K562 (cell line): Measurements from ENCODE around the gene MYO18A. TPM values are rescaled to one million over a fixed set of nuclear protein-coding genes. Genes with fewer than 3 reads are reported as not detected.

Source experiments
- ATF7 ChIP-seq: fragments of 450-650 bp; IDR thresholded peaks from 2 replicates; pipeline ENCODE4 v1.7.1; 2014; ENCODE audit warnings: mild to moderate bottlenecking, moderate library complexity
- BRD4 ChIP-seq: fragments of 200-600 bp; sonication (generic); IDR thresholded peaks from 2 replicates; pipeline ENCODE4 v1.6.1; 2017; ENCODE audit warnings: inconsistent platforms
- CBFB ChIP-seq: sonication (generic); formaldehyde crosslinking; IDR thresholded peaks from 2 replicates; pipeline ENCODE4 v1.4.0; 2020; ENCODE audit warnings: mild to moderate bottlenecking, missing genetic modification reagents
- ERF ChIP-seq: fragments of 450-650 bp; formaldehyde crosslinking; IDR thresholded peaks from 2 replicates; pipeline ENCODE4 v1.4.0; 2020; ENCODE audit warnings: mild to moderate bottlenecking, mixed read lengths
- ESRRA ChIP-seq: fragments of 450-650 bp; IDR thresholded peaks from 2 replicates; pipeline ENCODE4 v1.6.1; 2014; ENCODE audit warnings: low read depth, mild to moderate bottlenecking, moderate library complexity, borderline replicate concordance
- HLTF ChIP-seq: fragments of 450-650 bp; IDR thresholded peaks from 2 replicates; pipeline ENCODE4 v1.6.1; 2016
- MTA2 ChIP-seq: fragments of 450-650 bp; IDR thresholded peaks from 2 replicates; pipeline ENCODE4 v1.6.1; 2016; ENCODE audit warnings: low read depth
- NFXL1 ChIP-seq: fragments of 450-650 bp; formaldehyde crosslinking; IDR thresholded peaks from 2 replicates; pipeline ENCODE4 v1.4.0; 2021; ENCODE audit warnings: mild to moderate bottlenecking
- NR2C1 ChIP-seq, 2 experiments: fragments of 450-650 bp; IDR thresholded peaks; 2 replicates each; pipeline ENCODE4 v1.6.1; 2017; ENCODE audit warnings: mild to moderate bottlenecking in 2 of 2, antibody characterized with exemption in 1 of 2, inconsistent platforms in 1 of 2, missing compliant biosample characterization in 1 of 2, missing genetic modification characterization in 1 of 2
- PTRF ChIP-seq: fragments of 450-650 bp; IDR thresholded peaks from 2 replicates; pipeline ENCODE4 v1.6.1; 2016; ENCODE audit warnings: mild to moderate bottlenecking, missing genetic modification characterization, missing compliant biosample characterization
- RCOR1 ChIP-seq, 2 experiments: IDR thresholded peaks; 2 replicates each; pipeline ENCODE4 v1.6.1; 2012; ENCODE audit warnings: low read depth in 2 of 2, low read length in 2 of 2, borderline replicate concordance in 1 of 2, improper control_type of control experiment in 1 of 2
- SIX5 ChIP-seq, 2 experiments: IDR thresholded peaks; 2 replicates each; pipeline ENCODE4 v1.6.1; 2011; ENCODE audit warnings: low read length in 2 of 2, borderline replicate concordance in 1 of 2, low read depth in 1 of 2, mild to moderate bottlenecking in 1 of 2, moderate library complexity in 1 of 2; ENCODE audit not compliant: insufficient read depth in 1 of 2
- SMAD4 ChIP-seq: fragments of 250-450 bp; sonication (Bioruptor Pico); conservative IDR thresholded peaks from 2 replicates; pipeline ENCODE4 v1.8.0; 2021; ENCODE audit warnings: inconsistent platforms, mild to moderate bottlenecking, moderate library complexity
- SMARCA4 ChIP-seq: fragments of 450-650 bp; IDR thresholded peaks from 2 replicates; pipeline ENCODE4 v1.6.1; 2016
- SOX6 ChIP-seq: fragments of 450-650 bp; IDR thresholded peaks from 2 replicates; pipeline ENCODE4 v1.6.1; 2014; ENCODE audit warnings: mild to moderate bottlenecking
- SRSF3 ChIP-seq: fragments of 200-400 bp; formaldehyde crosslinking; IDR thresholded peaks from 2 replicates; pipeline ENCODE4 v1.6.1; 2016; ENCODE audit warnings: mild to moderate bottlenecking, low read length, moderate library complexity; ENCODE audit not compliant: insufficient read depth
- SUPT5H ChIP-seq: fragments of 450-650 bp; IDR thresholded peaks from 2 replicates; pipeline ENCODE4 v1.6.1; 2016
- ZKSCAN8 ChIP-seq: fragments of 200-800 bp; sonication (Bioruptor generic); IDR thresholded peaks from 2 replicates; pipeline ENCODE4 v1.6.1; 2016; ENCODE audit warnings: missing genetic modification characterization, missing compliant biosample characterization
- ZNF124 ChIP-seq: sonication (generic); formaldehyde crosslinking; IDR thresholded peaks from 2 replicates; pipeline ENCODE4 v1.8.1; 2022; ENCODE audit warnings: missing genetic modification reagents
- ZNF175 ChIP-seq: fragments of 200-800 bp; sonication (Bioruptor generic); IDR thresholded peaks from 2 replicates; pipeline ENCODE4 v1.6.1; 2016; ENCODE audit warnings: low read depth, mild to moderate bottlenecking, missing genetic modification characterization, missing compliant biosample characterization
- ZNF766 ChIP-seq: fragments of 200-800 bp; sonication (Bioruptor generic); conservative IDR thresholded peaks from 2 replicates; pipeline ENCODE4 v1.6.1; 2016; ENCODE audit warnings: missing genetic modification characterization, missing compliant biosample characterization
- ZNF785 ChIP-seq: fragments of 250-450 bp; sonication (Bioruptor Pico); IDR thresholded peaks from 2 replicates; pipeline ENCODE4 v1.4.0; 2020; ENCODE audit warnings: mild to moderate bottlenecking
- ZNF830 ChIP-seq: fragments of 250-450 bp; sonication (Bioruptor Pico); IDR thresholded peaks from 2 replicates; pipeline ENCODE4 v1.5.0; 2021; ENCODE audit warnings: mild to moderate bottlenecking
- polyA plus RNA-seq, 8 experiments: library from polyadenylated mRNA; depleted of rRNA in 4 of 8; stranded (reverse) in 5 of 8; unstranded in 3 of 8; fragments of >200 nt; fragmentation: Nextera tagmentation in 2 of 8; fragmentation: Illumina TruSeq in 1 of 8; extraction: Ambion mirVana in 2 of 8; extraction: Trizol in 1 of 8; gene quantifications; 2 replicates each; pipeline versions ENCODE4 v1.2.1 to v1.2.3, GENCODE V29; 2011 to 2014; ENCODE audit warnings: inconsistent platforms in 1 of 8, missing spikeins in 1 of 8
- total RNA-seq, 7 experiments: library from RNA; depleted of rRNA in 6 of 7; stranded (reverse); fragments of >200 nt in 6 of 7; fragmentation: Illumina TruSeq in 2 of 7; extraction: Trizol in 2 of 7; gene quantifications; 2 replicates each; pipeline versions ENCODE4 v1.2.1 to v1.2.3, GENCODE V29; 2011 to 2021; ENCODE audit warnings: low replicate concordance in 1 of 7
- TF ChIP-seq, protein P1 (sequence below): fragments of 200-400 bp; formaldehyde crosslinking; IDR thresholded peaks from 2 replicates; pipeline ENCODE4 v1.6.1; 2017; ENCODE audit warnings: mild to moderate bottlenecking, low read depth, low read length, moderate library complexity
- TF ChIP-seq, protein P2 (sequence below): fragments of 250-450 bp; sonication (Bioruptor Pico); IDR thresholded peaks from 2 replicates; pipeline ENCODE4 v1.8.0; 2022; ENCODE audit warnings: moderate library complexity, mild to moderate bottlenecking, inconsistent platforms
- TF ChIP-seq, protein P3 (sequence below): fragments of 450-650 bp; formaldehyde crosslinking; IDR thresholded peaks from 2 replicates; pipeline ENCODE4 v1.4.0; 2020; ENCODE audit warnings: mild to moderate bottlenecking, moderate library complexity

MYO18A gene
- total and polyA plus RNA-seq, 9 of the 15 experiments (the other 6 are each of a cell fraction or from before 2014, with no cell fraction given): 2.5 to 65.4 (median 17.1) TPM

DNA sequence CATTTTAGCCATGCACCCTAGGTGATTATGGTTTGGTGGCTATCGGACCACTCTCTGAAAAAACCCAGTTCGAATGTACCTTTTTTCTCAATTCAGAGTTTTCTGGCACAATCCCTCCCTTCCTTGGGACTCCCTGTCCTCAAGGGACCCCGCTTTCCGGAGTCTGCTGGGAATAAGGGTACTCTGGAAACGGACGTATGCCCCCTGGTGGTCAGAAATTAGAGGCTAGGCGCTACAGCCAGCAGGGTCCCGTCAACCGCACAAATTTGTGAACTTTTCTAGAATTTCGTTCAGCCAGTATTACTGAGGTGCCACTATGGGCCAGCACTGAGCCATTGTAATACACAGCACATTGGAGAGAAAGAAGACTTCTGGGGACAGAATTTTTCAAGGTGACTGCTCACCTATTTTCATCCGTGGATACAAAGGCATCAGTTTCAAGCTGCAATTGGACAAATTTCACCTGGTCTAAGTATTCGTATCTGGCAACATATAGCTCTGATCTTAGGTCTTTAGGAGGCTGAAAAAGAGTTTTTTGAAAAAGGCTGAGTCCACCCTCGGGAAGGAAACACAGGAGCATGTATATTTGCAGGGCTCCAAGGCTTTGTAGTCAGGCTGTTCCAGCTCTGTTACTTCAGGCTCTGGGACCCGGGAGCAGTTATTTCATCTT lies 39.3 kb upstream of the MYO18A start (continued):
- TF ChIP-seq, protein P1, sequence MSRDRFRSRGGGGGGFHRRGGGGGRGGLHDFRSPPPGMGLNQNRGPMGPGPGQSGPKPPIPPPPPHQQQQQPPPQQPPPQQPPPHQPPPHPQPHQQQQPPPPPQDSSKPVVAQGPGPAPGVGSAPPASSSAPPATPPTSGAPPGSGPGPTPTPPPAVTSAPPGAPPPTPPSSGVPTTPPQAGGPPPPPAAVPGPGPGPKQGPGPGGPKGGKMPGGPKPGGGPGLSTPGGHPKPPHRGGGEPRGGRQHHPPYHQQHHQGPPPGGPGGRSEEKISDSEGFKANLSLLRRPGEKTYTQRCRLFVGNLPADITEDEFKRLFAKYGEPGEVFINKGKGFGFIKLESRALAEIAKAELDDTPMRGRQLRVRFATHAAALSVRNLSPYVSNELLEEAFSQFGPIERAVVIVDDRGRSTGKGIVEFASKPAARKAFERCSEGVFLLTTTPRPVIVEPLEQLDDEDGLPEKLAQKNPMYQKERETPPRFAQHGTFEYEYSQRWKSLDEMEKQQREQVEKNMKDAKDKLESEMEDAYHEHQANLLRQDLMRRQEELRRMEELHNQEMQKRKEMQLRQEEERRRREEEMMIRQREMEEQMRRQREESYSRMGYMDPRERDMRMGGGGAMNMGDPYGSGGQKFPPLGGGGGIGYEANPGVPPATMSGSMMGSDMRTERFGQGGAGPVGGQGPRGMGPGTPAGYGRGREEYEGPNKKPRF: no peak
- TF ChIP-seq NR2C1 (IDR thresholded peaks at IDR 0.05) (no peak), NR2C1 (tag; IDR thresholded peaks at IDR 0.05) (no peak), SMAD4 (peak; percentile 34; the same call in 1 of the 2 replicates), PTRF (tag) (no peak), ERF (CRISPR knock-in tag) (no peak), ZNF830 (CRISPR knock-in tag) (no peak), ESRRA (peak; percentile 77; the same call in 1 of the 2 replicates), NFXL1 (CRISPR knock-in tag) (no peak), ZNF766 (CRISPR knock-in tag) (no peak), ZKSCAN8 (CRISPR knock-in tag) (no peak), SMARCA4 (peak; percentile 53; the same call in 1 of the 2 replicates), SRSF3 (no peak), SOX6 (no peak; the same call in 1 of the 2 replicates), SUPT5H (no peak), ZNF124 (CRISPR knock-in tag) (no peak), HLTF (no peak), ZNF175 (CRISPR knock-in tag) (no peak), ATF7 (peak; percentile 60), RCOR1 (IDR thresholded peaks at IDR 0.05; ENCODE audit: borderline replicate concordance in 1 of 2, low read depth in 2 of 2, low read length in 2 of 2) (0 out of 4 replicates have a peak, but pooled peaks of 1 of the 2 experiments have one; percentile 48), CBFB (CRISPR knock-in tag) (no peak), BRD4 (no peak), MTA2 (no peak), SIX5 (IDR thresholded peaks at IDR 0.05; ENCODE audit: borderline replicate concordance in 1 of 2, insufficient read depth in 1 of 2, low read depth in 1 of 2, low read length in 2 of 2) (no peak), ZNF785 (CRISPR knock-in tag) (no peak)
- TF ChIP-seq, protein P2, sequence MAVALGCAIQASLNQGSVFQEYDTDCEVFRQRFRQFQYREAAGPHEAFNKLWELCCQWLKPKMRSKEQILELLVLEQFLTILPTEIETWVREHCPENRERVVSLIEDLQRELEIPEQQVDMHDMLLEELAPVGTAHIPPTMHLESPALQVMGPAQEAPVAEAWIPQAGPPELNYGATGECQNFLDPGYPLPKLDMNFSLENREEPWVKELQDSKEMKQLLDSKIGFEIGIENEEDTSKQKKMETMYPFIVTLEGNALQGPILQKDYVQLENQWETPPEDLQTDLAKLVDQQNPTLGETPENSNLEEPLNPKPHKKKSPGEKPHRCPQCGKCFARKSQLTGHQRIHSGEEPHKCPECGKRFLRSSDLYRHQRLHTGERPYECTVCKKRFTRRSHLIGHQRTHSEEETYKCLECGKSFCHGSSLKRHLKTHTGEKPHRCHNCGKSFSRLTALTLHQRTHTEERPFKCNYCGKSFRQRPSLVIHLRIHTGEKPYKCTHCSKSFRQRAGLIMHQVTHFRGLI (CRISPR knock-in tag): no peak
- TF ChIP-seq, protein P3, sequence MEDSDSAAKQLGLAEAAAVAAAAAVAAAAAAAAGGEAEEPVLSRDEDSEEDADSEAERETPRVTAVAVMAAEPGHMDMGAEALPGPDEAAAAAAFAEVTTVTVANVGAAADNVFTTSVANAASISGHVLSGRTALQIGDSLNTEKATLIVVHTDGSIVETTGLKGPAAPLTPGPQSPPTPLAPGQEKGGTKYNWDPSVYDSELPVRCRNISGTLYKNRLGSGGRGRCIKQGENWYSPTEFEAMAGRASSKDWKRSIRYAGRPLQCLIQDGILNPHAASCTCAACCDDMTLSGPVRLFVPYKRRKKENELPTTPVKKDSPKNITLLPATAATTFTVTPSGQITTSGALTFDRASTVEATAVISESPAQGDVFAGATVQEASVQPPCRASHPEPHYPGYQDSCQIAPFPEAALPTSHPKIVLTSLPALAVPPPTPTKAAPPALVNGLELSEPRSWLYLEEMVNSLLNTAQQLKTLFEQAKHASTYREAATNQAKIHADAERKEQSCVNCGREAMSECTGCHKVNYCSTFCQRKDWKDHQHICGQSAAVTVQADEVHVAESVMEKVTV: peak; percentile 74
